Endodermal cell (in vitro differentiated cells): ENCODE results near the gene EPS8L2. TPM values are rescaled to one million over a fixed set of nuclear protein-coding genes. Genes with fewer than 3 reads are reported as not detected.

Experiments used
- DNase-seq: peaks from one replicate; pipeline ENCODE4 v3.0.0-alpha.2; 2017
- H3K27ac ChIP-seq: 2 replicates; pipeline ENCODE4 v1.5.1; 2013; ENCODE audit warnings: mild to moderate bottlenecking, low read depth, low read length, moderate library complexity
- H3K27me3 ChIP-seq: 2 replicates; pipeline ENCODE4 v1.6.1; 2013; ENCODE audit warnings: mild to moderate bottlenecking, low read length, moderate library complexity; ENCODE audit not compliant: insufficient read depth, control insufficient read depth, poor library complexity, severe bottlenecking
- H3K36me3 ChIP-seq: 2 replicates; pipeline ENCODE4 v1.7.0; 2013; ENCODE audit warnings: mild to moderate bottlenecking, low read length, moderate library complexity; ENCODE audit not compliant: control insufficient read depth, insufficient read depth
- H3K4me1 ChIP-seq: one replicate; pipeline ENCODE4 v1.7.0; 2013; ENCODE audit warnings: low read length; ENCODE audit not compliant: control insufficient read depth, insufficient read depth
- H3K4me3 ChIP-seq: 2 replicates; pipeline ENCODE4 v1.5.1; 2013; ENCODE audit warnings: mild to moderate bottlenecking, low read length, moderate library complexity
- H3K9ac ChIP-seq: 2 replicates; pipeline ENCODE4 v1.6.1; 2013; ENCODE audit warnings: mild to moderate bottlenecking, low read length, moderate library complexity; ENCODE audit not compliant: poor library complexity, severe bottlenecking; ENCODE audit errors: extremely low read depth
- H3K9me3 ChIP-seq: 2 replicates; pipeline ENCODE4 v1.6.1; 2013; ENCODE audit warnings: mild to moderate bottlenecking, low read length, moderate library complexity; ENCODE audit not compliant: control insufficient read depth
- H3K27ac Mint-ChIP-seq: 2 replicates; pipeline ENCODE4 v1.8.0; 2020; ENCODE audit warnings: mixed read lengths
- H3K27me3 Mint-ChIP-seq: 2 replicates; pipeline ENCODE4 v1.8.0; 2021; ENCODE audit warnings: mild to moderate bottlenecking, mixed read lengths; ENCODE audit not compliant: insufficient read depth
- H3K36me3 Mint-ChIP-seq: 2 replicates; pipeline ENCODE4 v1.8.0; 2020; ENCODE audit warnings: low read depth, mixed read lengths
- H3K4me1 Mint-ChIP-seq: 2 replicates; pipeline ENCODE4 v1.8.0; 2020; ENCODE audit warnings: mixed read lengths
- H3K4me3 Mint-ChIP-seq: 2 replicates; pipeline ENCODE4 v1.8.0; 2020; ENCODE audit warnings: mild to moderate bottlenecking, moderate library complexity, mixed read lengths
- H3K9me3 Mint-ChIP-seq: 2 replicates; pipeline ENCODE4 v1.8.0; 2020; ENCODE audit warnings: mild to moderate bottlenecking, mixed read lengths
- CTCF ChIP-seq: fragments of 200-600 bp; sonication (generic); conservative IDR thresholded peaks from 2 replicates; pipeline ENCODE4 v1.5.0; 2021; ENCODE audit warnings: antibody characterized with exemption, mild to moderate bottlenecking
- WGBS, 2 experiments: methylation state at CpG; one replicate each; pipeline versions ENCODE4 v1.1.5 to v1.1.7; 2013; ENCODE audit warnings: missing lambda C conversion rate in 2 of 2, mixed read lengths in 1 of 2; ENCODE audit not compliant: insufficient coverage in 1 of 2, insufficient read length in 1 of 2; 5-methylcytosine and 5-hydroxymethylcytosine counted together
- total RNA-seq, 2 donors: library from RNA; stranded (reverse); fragmentation: NEBNext Ultra II Directional in 1 of 2; extraction: Animal tissue kit (Norgen Biotek cat#: 25700) in 1 of 2; gene quantifications; 2 replicates in 1 of 2; 3 replicates in 1 of 2; pipeline ENCODE4 v1.2.1, GENCODE V29; 2021

EPS8L2 gene
- total RNA-seq, 2 donors from 2014 or later = 26.2 to 28.0 TPM

- Mint-ChIP-seq H3K27ac (no peak overlapping the region), H3K9me3 (no peaks in the 10 kb centered on the region), H3K36me3 (no peaks in the 10 kb centered on the region), H3K4me3 (no peak overlapping the region), H3K4me1 (no peaks in the 10 kb centered on the region), H3K27me3 (peaks cover 23% of the 10 kb centered on the region)
- Histone ChIP-seq H3K27ac (no peak overlapping the region), H3K9ac (no peak overlapping the region), H3K9me3 (no peaks in the 10 kb centered on the region), H3K4me1 (no peaks in the 10 kb centered on the region), H3K4me3 (no peak overlapping the region), H3K36me3 (no peaks in the 10 kb centered on the region), H3K27me3 (peaks cover 33% of the 10 kb centered on the region)
- 48% methylated on average over 10 to 31 of the region's 31 CpGs for WGBS, 2 experiments
- peak; percentile 99 for TF ChIP-seq CTCF
- peak; percentile 97 for DNase-seq
Observed at GRCh38 chr11:727859-728748, 22.1 kb downstream of the EPS8L2 start.

- Histone ChIP-seq H3K4me3 (no peak overlapping the region), H3K9me3 (no peaks in the 10 kb centered on the region), H3K4me1 (no peaks in the 10 kb centered on the region), H3K27ac (no peak overlapping the region), H3K9ac (no peak overlapping the region), H3K36me3 (no peaks in the 10 kb centered on the region), H3K27me3 (peaks cover 33% of the 10 kb centered on the region)
- no peaks in the 10 kb centered on the region for H3K4me1 Mint-ChIP-seq
- H3K36me3 Mint-ChIP-seq = no peaks in the 10 kb centered on the region
- no peak overlapping the region for H3K4me3 Mint-ChIP-seq
- peaks cover 3% of the 10 kb centered on the region for H3K9me3 Mint-ChIP-seq
- no peak for TF ChIP-seq CTCF
- no peak overlapping the region for H3K27ac Mint-ChIP-seq
- peaks cover 22% of the 10 kb centered on the region for H3K27me3 Mint-ChIP-seq
- 93 to 100% methylated on average over 13 to 15 of the region's 15 CpGs for WGBS, 2 experiments
- no peak for DNase-seq
Observed at GRCh38 chr11:728901-729491, 23.0 kb downstream of the EPS8L2 start.

GRCh38 chr11:729492-730074 lies 23.6 kb downstream of the EPS8L2 start:
- WGBS, 2 experiments = 91 to 92% methylated on average over 8 to 17 of the region's 17 CpGs
- Mint-ChIP-seq H3K4me3 (no peak overlapping the region), H3K27me3 (peaks cover 22% of the 10 kb centered on the region), H3K4me1 (no peaks in the 10 kb centered on the region), H3K27ac (no peak overlapping the region), H3K9me3 (peaks cover 9% of the 10 kb centered on the region), H3K36me3 (no peaks in the 10 kb centered on the region)
- no peak for DNase-seq
- Histone ChIP-seq H3K27me3 (peaks cover 31% of the 10 kb centered on the region), H3K9me3 (no peaks in the 10 kb centered on the region), H3K9ac (no peak overlapping the region), H3K27ac (no peak overlapping the region), H3K4me3 (no peak overlapping the region), H3K36me3 (no peaks in the 10 kb centered on the region), H3K4me1 (no peaks in the 10 kb centered on the region)
- TF ChIP-seq CTCF = no peak
